ENCODE data around the gene PSMA6. TPM values are rescaled to one million over a fixed set of nuclear protein-coding genes. Genes with fewer than 3 reads are reported as not detected.
A peak's percentile ranks its signal among the peaks of the same experiment; 100 is the strongest.

PSMA6 gene
- total RNA-seq, 2 experiments from 2014 or later, result 266 to 269 TPM

DNA sequence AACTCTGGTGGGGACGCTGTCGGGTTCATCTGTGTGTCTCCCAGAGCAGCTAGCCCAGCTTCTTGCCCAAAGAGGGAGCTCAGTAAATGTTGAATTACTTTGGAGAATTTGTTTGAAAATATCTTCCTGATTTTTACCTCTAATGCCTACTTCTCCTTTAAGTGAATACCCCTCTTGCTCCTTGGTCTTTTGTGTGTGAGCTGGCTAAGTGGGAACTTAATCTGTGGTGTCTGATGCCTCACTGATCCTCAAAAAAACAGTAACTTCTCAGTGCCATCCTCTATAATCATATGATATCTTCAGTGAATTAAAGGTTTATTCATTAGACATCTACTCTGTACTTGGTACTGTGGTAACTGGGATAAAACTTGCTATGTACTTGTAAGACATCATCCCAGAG lies 7.7 kb upstream of the PSMA6 start:
- Mint-ChIP-seq H3K4me1 (ENCODE audit: low read depth) (peaks cover 43% of the 10 kb centered on the region), H3K27me3 (ENCODE audit: low read depth) (no peaks in the 10 kb centered on the region), H3K4me3 (no peak overlapping the region), H3K9me3 (ENCODE audit: insufficient read depth) (no peaks in the 10 kb centered on the region), H3K27ac (peak overlapping the region; percentile 85), H3K36me3 (ENCODE audit: low read depth) (peaks cover 23% of the 10 kb centered on the region)
- ATAC-seq (no peak), DNase-seq (no peak)
- ChIA-PET POLR2A (interaction anchor here (1.1 to 4.1 kb wide), 6 partner anchors 8 to 118 kb away, joined by 3 to 101 read pairs (median 8); partner anchors contain the start of genes NFKBIA and PSMA6), CTCF (interaction anchor here (0.6 to 5.4 kb wide), 5 partner anchors 13 to 143 kb away, joined by 3 to 44 read pairs (median 6); no protein-coding TSS in a partner anchor)

- H3K9me3 Mint-ChIP-seq (ENCODE audit: insufficient read depth), result no peaks in the 10 kb centered on the region
- ChIA-PET POLR2A (interaction anchor here (0.6 to 4.1 kb wide), 12 partner anchors 10 to 412 kb away, joined by 3 to 101 read pairs (median 4); partner anchors contain the start of genes NFKBIA and PPP2R3C), CTCF (interaction anchor here (0.9 to 5.4 kb wide), 15 partner anchors 14 to 144 kb away, joined by 3 to 44 read pairs (median 5); partner anchors contain the start of gene NFKBIA)
- peak; percentile 42 for DNase-seq
- H3K27ac Mint-ChIP-seq, result peak overlapping the region; percentile 85
- H3K27me3 Mint-ChIP-seq (ENCODE audit: low read depth), result no peaks in the 10 kb centered on the region
- peaks cover 21% of the 10 kb centered on the region for H3K36me3 Mint-ChIP-seq (ENCODE audit: low read depth)
- peaks cover 48% of the 10 kb centered on the region for H3K4me1 Mint-ChIP-seq (ENCODE audit: low read depth)
- H3K4me3 Mint-ChIP-seq, result peak overlapping the region; percentile 68
- peak; percentile 80 for ATAC-seq
Measured at GRCh38 chr14:35285168-35286002, 6.8 kb upstream of the PSMA6 start.

DNA sequence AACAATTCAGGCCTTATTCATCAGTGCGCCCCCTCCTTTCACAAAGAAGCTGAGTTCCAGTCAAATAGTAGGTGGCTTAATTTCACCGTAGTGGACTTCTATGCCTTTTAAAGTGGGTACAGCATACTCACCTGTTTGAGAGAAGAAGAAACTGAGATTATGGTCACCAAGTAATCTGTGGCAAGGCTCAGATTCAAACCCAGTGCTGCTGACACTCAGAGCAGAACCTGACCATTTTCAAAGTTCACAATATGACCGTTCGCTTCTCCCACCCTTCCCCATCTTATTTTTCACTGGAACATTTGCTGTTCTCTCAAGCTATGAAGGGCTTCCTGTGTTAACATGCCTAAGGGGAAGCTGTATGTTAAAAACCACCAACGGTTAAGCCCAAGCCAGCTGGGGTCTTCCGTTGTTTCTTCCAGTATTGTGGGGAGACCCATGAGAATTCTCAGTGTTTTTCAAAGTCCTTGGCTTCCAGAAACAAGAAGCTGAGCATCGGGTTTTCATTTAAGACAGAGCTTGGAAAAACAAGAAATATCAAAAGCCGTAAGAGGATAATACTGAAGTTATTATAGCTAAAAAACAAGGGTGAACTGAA lies 6.1 kb upstream of the PSMA6 start:
- ATAC-seq (peak; percentile 24), DNase-seq (peak; percentile 25)
- H3K4me3 Mint-ChIP-seq, result peak overlapping the region; percentile 68
- peak overlapping the region; percentile 85 for H3K27ac Mint-ChIP-seq
- peaks cover 53% of the 10 kb centered on the region for H3K4me1 Mint-ChIP-seq (ENCODE audit: low read depth)
- POLR2A ChIA-PET, result interaction anchor here (0.7 to 4.1 kb wide), 10 partner anchors 9 to 413 kb away, joined by 3 to 101 read pairs (median 4); partner anchors contain the start of genes NFKBIA and PPP2R3C
- no peaks in the 10 kb centered on the region for H3K27me3 Mint-ChIP-seq (ENCODE audit: low read depth)
- CTCF ChIA-PET, result interaction anchor here (0.8 to 5.4 kb wide), 15 partner anchors 14 to 145 kb away, joined by 3 to 44 read pairs (median 4); partner anchors contain the start of gene NFKBIA
- H3K9me3 Mint-ChIP-seq (ENCODE audit: insufficient read depth), result no peaks in the 10 kb centered on the region
- peaks cover 17% of the 10 kb centered on the region for H3K36me3 Mint-ChIP-seq (ENCODE audit: low read depth)

- Mint-ChIP-seq H3K9me3 (ENCODE audit: insufficient read depth) (no peaks in the 10 kb centered on the region), H3K4me1 (ENCODE audit: low read depth) (peaks cover 53% of the 10 kb centered on the region), H3K27ac (peak overlapping the region; percentile 85), H3K4me3 (peak overlapping the region; percentile 68), H3K27me3 (ENCODE audit: low read depth) (no peaks in the 10 kb centered on the region), H3K36me3 (ENCODE audit: low read depth) (peaks cover 16% of the 10 kb centered on the region)
- ChIA-PET POLR2A (interaction anchor here (0.7 to 4.1 kb wide), 12 partner anchors 8 to 413 kb away, joined by 3 to 101 read pairs (median 4); partner anchors contain the start of gene NFKBIA), CTCF (interaction anchor here (0.8 to 5.4 kb wide), 11 partner anchors 13 to 130 kb away, joined by 3 to 44 read pairs (median 4); partner anchors contain the start of gene NFKBIA)
- ATAC-seq (peak; percentile 41), DNase-seq (peak; percentile 45)
Measured at GRCh38 chr14:35286707-35287106, 5.5 kb upstream of the PSMA6 start.

DNA sequence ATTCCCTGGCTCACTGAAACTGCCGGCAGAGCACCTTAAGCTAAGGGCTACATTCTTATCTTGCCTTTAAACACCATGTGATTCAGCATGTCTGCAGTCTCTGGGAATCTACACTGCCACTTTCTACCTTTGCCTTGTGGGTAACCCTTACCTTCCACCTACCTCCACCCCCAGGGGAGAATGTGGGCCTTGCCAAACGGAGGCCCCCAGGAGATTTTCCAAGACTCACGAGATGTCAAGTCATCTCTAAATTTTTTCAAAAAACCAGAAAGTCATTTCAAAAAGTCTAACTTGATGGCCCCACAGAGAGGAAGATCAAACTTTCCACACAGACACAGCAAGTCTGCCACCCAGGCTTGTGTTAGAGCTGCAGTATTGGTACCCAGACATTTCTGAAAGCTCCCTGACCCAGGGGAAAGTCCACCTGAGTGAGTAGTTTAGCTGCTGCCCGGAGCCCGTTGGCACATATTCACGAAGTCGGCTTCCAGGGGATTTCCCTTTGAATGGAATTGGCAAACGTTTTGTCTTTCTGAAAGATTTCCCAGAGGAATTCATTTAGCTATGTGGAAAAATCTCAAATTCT lies 4.7 kb upstream of the PSMA6 start:
- H3K36me3 Mint-ChIP-seq (ENCODE audit: low read depth), result peaks cover 17% of the 10 kb centered on the region

GRCh38 chr14:35289623-35290022 lies 2.6 kb upstream of the PSMA6 start:
- POLR2A ChIA-PET, result interaction anchor here (0.7 kb wide), 1 partner anchor 1208 kb away, joined by 3 read pairs; no protein-coding TSS in a partner anchor
- no peak overlapping the region for H3K4me3 Mint-ChIP-seq

More for the DNA sequence above, 4.7 kb upstream of the PSMA6 start:
- ChIA-PET CTCF (interaction anchor here (0.8 to 5.4 kb wide), 7 partner anchors 12 to 129 kb away, joined by 3 to 44 read pairs (median 4); partner anchors contain the start of gene NFKBIA), POLR2A (interaction anchor here (0.7 to 4.1 kb wide), 8 partner anchors 28 to 414 kb away, joined by 3 to 101 read pairs (median 4); partner anchors contain the start of gene NFKBIA)
- Mint-ChIP-seq H3K9me3 (ENCODE audit: insufficient read depth) (no peaks in the 10 kb centered on the region), H3K4me3 (no peak overlapping the region), H3K27me3 (ENCODE audit: low read depth) (no peaks in the 10 kb centered on the region), H3K27ac (peak overlapping the region; percentile 85), H3K4me1 (ENCODE audit: low read depth) (peaks cover 56% of the 10 kb centered on the region)
- no peak for ATAC-seq
- DNase-seq, result peak; percentile 31

GRCh38 chr14:35292770-35293561 lies 784 bp downstream of the PSMA6 start:
- ATAC-seq, result peak; percentile 21

More at GRCh38 chr14:35289623-35290022, 2.6 kb upstream of the PSMA6 start:
- no peak for DNase-seq
- ATAC-seq, result no peak
- Mint-ChIP-seq H3K27ac (no peak overlapping the region), H3K27me3 (ENCODE audit: low read depth) (no peaks in the 10 kb centered on the region), H3K9me3 (ENCODE audit: insufficient read depth) (no peaks in the 10 kb centered on the region), H3K4me1 (ENCODE audit: low read depth) (peaks cover 48% of the 10 kb centered on the region), H3K36me3 (ENCODE audit: low read depth) (peaks cover 26% of the 10 kb centered on the region)
- CTCF ChIA-PET, result no interaction called here

DNA sequence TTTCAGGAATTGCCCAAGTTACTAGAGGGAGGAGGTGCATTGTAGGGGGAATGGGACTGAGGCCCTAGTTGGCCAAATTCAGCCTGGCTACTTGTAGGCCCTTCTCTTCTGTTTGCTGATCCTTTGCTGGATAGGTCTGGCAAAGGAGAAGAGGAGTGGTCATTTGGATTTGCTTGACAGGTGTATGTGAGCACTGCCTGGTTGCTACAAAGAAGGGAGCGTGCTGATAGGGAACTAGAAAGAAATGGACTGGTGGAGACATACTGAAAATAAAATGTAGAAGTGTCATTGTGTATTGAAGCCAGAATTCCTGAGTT lies 3.6 kb downstream of the PSMA6 start:
- CTCF ChIA-PET, result interaction anchor here (1.0 kb wide), 1 partner anchor 109 kb away, joined by 4 read pairs; no protein-coding TSS in a partner anchor
- no peaks in the 10 kb centered on the region for H3K27me3 Mint-ChIP-seq (ENCODE audit: low read depth)

More at GRCh38 chr14:35292770-35293561, 784 bp downstream of the PSMA6 start:
- DNase-seq, result no peak
- CTCF ChIA-PET, result interaction anchor here (1.1 to 3.7 kb wide), 9 partner anchors 11 to 152 kb away, joined by 5 to 15 read pairs (median 8); partner anchors contain the start of gene NFKBIA
- Mint-ChIP-seq H3K4me1 (ENCODE audit: low read depth) (peaks cover 39% of the 10 kb centered on the region), H3K27ac (peak overlapping the region; percentile 98), H3K4me3 (peak overlapping the region; percentile 99), H3K27me3 (ENCODE audit: low read depth) (no peaks in the 10 kb centered on the region), H3K36me3 (ENCODE audit: low read depth) (peaks cover 36% of the 10 kb centered on the region), H3K9me3 (ENCODE audit: insufficient read depth) (no peaks in the 10 kb centered on the region)
- POLR2A ChIA-PET, result interaction anchor here (0.6 to 3.2 kb wide), 15 partner anchors 8 to 397 kb away, joined by 3 to 102 read pairs (median 7); partner anchors contain the start of genes NFKBIA, PPP2R3C and PRORP

GRCh38 chr14:35296545-35296944 lies 4.4 kb downstream of the PSMA6 start:
- ChIA-PET POLR2A (interaction anchor here (0.7 to 3.3 kb wide), 3 partner anchors 11 to 115 kb away, joined by 3 to 11 read pairs (median 3); no protein-coding TSS in a partner anchor), CTCF (no interaction called here)
- Mint-ChIP-seq H3K27me3 (ENCODE audit: low read depth) (no peaks in the 10 kb centered on the region), H3K27ac (no peak overlapping the region), H3K36me3 (ENCODE audit: low read depth) (peaks cover 39% of the 10 kb centered on the region), H3K4me1 (ENCODE audit: low read depth) (peaks cover 52% of the 10 kb centered on the region), H3K4me3 (no peak overlapping the region), H3K9me3 (ENCODE audit: insufficient read depth) (no peaks in the 10 kb centered on the region)
- ATAC-seq (no peak), DNase-seq (no peak)

More for the DNA sequence above, 3.6 kb downstream of the PSMA6 start:
- Mint-ChIP-seq H3K4me3 (peak overlapping the region; percentile 3), H3K27ac (peak overlapping the region; percentile 43), H3K9me3 (ENCODE audit: insufficient read depth) (no peaks in the 10 kb centered on the region), H3K4me1 (ENCODE audit: low read depth) (peaks cover 47% of the 10 kb centered on the region), H3K36me3 (ENCODE audit: low read depth) (peaks cover 39% of the 10 kb centered on the region)
- POLR2A ChIA-PET, result interaction anchor here (1.1 to 3.3 kb wide), 2 partner anchors 10 to 109 kb away, joined by 3 to 11 read pairs; partner anchors contain the start of gene NFKBIA
- DNase-seq (no peak), ATAC-seq (no peak)

DNA sequence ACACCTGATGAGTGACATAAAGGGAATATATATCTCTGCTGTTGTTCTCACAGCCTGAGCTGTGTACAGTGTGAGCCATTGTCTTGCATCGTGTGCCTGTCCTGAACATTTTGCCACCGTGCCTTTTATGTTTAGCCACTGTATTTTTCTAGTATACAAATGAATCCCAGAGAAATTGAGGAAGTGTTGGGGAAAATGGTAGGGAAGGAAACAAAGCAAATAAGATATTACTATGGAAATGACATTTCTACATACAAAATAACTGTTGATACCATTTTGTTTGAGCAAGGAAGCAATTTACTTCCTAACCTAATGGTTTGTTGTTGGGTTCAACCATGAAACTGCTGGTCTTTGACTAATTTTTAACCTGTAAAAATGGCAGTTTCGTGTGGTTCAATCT lies 5.5 kb downstream of the PSMA6 start:
- H3K9me3 Mint-ChIP-seq (ENCODE audit: insufficient read depth), result no peaks in the 10 kb centered on the region
- CTCF ChIA-PET, result no interaction called here
- peak overlapping the region; percentile 67 for H3K27ac Mint-ChIP-seq
- ATAC-seq (no peak), DNase-seq (no peak)
- POLR2A ChIA-PET, result no interaction called here
- H3K36me3 Mint-ChIP-seq (ENCODE audit: low read depth), result peaks cover 41% of the 10 kb centered on the region
- no peaks in the 10 kb centered on the region for H3K27me3 Mint-ChIP-seq (ENCODE audit: low read depth)
- peaks cover 60% of the 10 kb centered on the region for H3K4me1 Mint-ChIP-seq (ENCODE audit: low read depth)
- no peak overlapping the region for H3K4me3 Mint-ChIP-seq

All from activated CD8-positive, alpha-beta T cell treated with anti-CD3 and anti-CD28 coated beads, Interleukin-2, amount 10 ng/mL, durations not matched to agents 7 days and 5 days (primary cell).